GM10266 (cell line): ENCODE results near the gene EID3.

Source experiments
- DNase-seq: peaks from one replicate; pipeline ENCODE4 v3.0.0; 2012; ENCODE audit errors: extremely low spot score
- CTCF ChIP-seq: IDR thresholded peaks from 2 replicates; pipeline ENCODE4 v1.5.1; 2012; ENCODE audit warnings: mild to moderate bottlenecking, low read depth; ENCODE audit not compliant: control insufficient read depth, insufficient read depth; ENCODE audit errors: missing control alignments

Gene EID3

GRCh38 chr12:104353012-104353981 is 49.8 kb downstream of the EID3 start:
- no peak for TF ChIP-seq CTCF
- DNase-seq: peak; percentile 21

- no peak for TF ChIP-seq CTCF
- DNase-seq: no peak
Observed at GRCh38 chr12:104354167-104354867, 50.8 kb downstream of the EID3 start.
